OCI-LY3 (cell line): ENCODE data around the gene PRDM16.

Source experiments
- H2AFZ ChIP-seq: fragments of 200-600, 300-600 bp; shearing (Covaris generic); 2 replicates; pipeline ENCODE4 v1.6.0; 2014; ENCODE audit warnings: antibody characterized with exemption, low read depth, low read length
- H3K27ac ChIP-seq: fragments of 200-600, 300-600 bp; sonication (generic); 2 replicates; pipeline ENCODE4 v1.5.1; 2014; ENCODE audit warnings: mild to moderate bottlenecking, low read length, moderate library complexity, mixed read lengths
- H3K27me3 ChIP-seq: fragments of 200-600, 300-600 bp; sonication (generic); 2 replicates; pipeline ENCODE4 v1.6.1; 2014; ENCODE audit warnings: low read depth, low read length, mixed read lengths
- H3K36me3 ChIP-seq: fragments of 200-600, 300-600 bp; sonication (generic); replicated peaks from 2 replicates; pipeline ENCODE3; 2014; ENCODE audit warnings: low read depth, low read length, mixed read lengths
- H3K4me1 ChIP-seq: fragments of 300-600, 200-600 bp; sonication (generic); 2 replicates; pipeline ENCODE4 v1.6.1; 2014; ENCODE audit warnings: low read length, mixed read lengths
- H3K4me2 ChIP-seq: fragments of 200-600, 300-600 bp; sonication (generic); 2 replicates; pipeline ENCODE4 v1.6.1; 2014; ENCODE audit warnings: low read length, mixed read lengths
- H3K4me3 ChIP-seq: fragments of 300-600, 200-600 bp; sonication (generic); 2 replicates; pipeline ENCODE4 v1.5.1; 2014; ENCODE audit warnings: antibody characterized with exemption, mild to moderate bottlenecking, low read length, moderate library complexity
- H3K79me2 ChIP-seq: fragments of 300-600, 200-600 bp; shearing (Covaris generic); 2 replicates; pipeline ENCODE4 v1.6.1; 2014; ENCODE audit warnings: mild to moderate bottlenecking, low read length, mixed read lengths
- H3K9ac ChIP-seq: fragments of 300-600, 200-600 bp; shearing (Covaris generic); 2 replicates; pipeline ENCODE4 v1.6.0; 2014; ENCODE audit warnings: mild to moderate bottlenecking, low read length, moderate library complexity
- H3K9me3 ChIP-seq: fragments of 200-600, 300-600 bp; shearing (Covaris generic); 2 replicates; pipeline ENCODE4 v1.6.1; 2014; ENCODE audit warnings: low read length, mixed read lengths; ENCODE audit not compliant: insufficient read depth
- H4K20me1 ChIP-seq: fragments of 200-600, 300-600 bp; sonication (generic); 2 replicates; pipeline ENCODE4 v1.6.1; 2016; ENCODE audit warnings: low read length, mixed read lengths; ENCODE audit not compliant: insufficient read depth
- CTCF ChIP-seq: fragments of 200-600, 300-600 bp; sonication (generic); IDR thresholded peaks from 2 replicates; pipeline ENCODE4 v1.5.1; 2014; ENCODE audit warnings: antibody characterized with exemption, low read length, low read depth
- EZH2phosphoT487 ChIP-seq: fragments of 200-600 bp; shearing (Covaris generic); IDR thresholded peaks from 2 replicates; pipeline ENCODE4 v1.6.1; 2018; ENCODE audit warnings: antibody characterized with exemption, mixed run types, low read depth

Gene PRDM16

GRCh38 chr1:3251807-3252428 is 182.9 kb downstream of the PRDM16 start:
- Histone ChIP-seq H3K4me3 (no peak overlapping the region), H3K4me1 (no peaks in the 10 kb centered on the region), H3K27me3 (no peaks in the 10 kb centered on the region), H3K36me3 (no peaks in the 10 kb centered on the region), H4K20me1 (no peaks in the 10 kb centered on the region), H3K9ac (no peak overlapping the region), H3K27ac (no peak overlapping the region), H3K79me2 (no peaks in the 10 kb centered on the region), H3K9me3 (no peaks in the 10 kb centered on the region), H3K4me2 (no peak overlapping the region), H2AFZ (no peak overlapping the region)
- TF ChIP-seq EZH2phosphoT487 (no peak), CTCF (no peak)

- Histone ChIP-seq H4K20me1 (no peaks in the 10 kb centered on the region), H3K36me3 (no peaks in the 10 kb centered on the region), H3K4me2 (no peak overlapping the region), H3K9ac (no peak overlapping the region), H2AFZ (no peak overlapping the region), H3K4me3 (no peak overlapping the region), H3K9me3 (no peaks in the 10 kb centered on the region), H3K79me2 (no peaks in the 10 kb centered on the region), H3K27me3 (no peaks in the 10 kb centered on the region), H3K4me1 (no peaks in the 10 kb centered on the region), H3K27ac (no peak overlapping the region)
- TF ChIP-seq CTCF (no peak), EZH2phosphoT487 (no peak)
These were observed 186.7 kb downstream of the PRDM16 start for GRCh38 chr1:3255680-3256079.

GRCh38 chr1:3257788-3258187 is 188.8 kb downstream of the PRDM16 start:
- Histone ChIP-seq H3K4me1 (no peaks in the 10 kb centered on the region), H4K20me1 (no peaks in the 10 kb centered on the region), H3K27me3 (no peaks in the 10 kb centered on the region), H3K79me2 (no peaks in the 10 kb centered on the region), H3K9me3 (no peaks in the 10 kb centered on the region), H3K9ac (no peak overlapping the region), H3K36me3 (no peaks in the 10 kb centered on the region), H3K4me2 (no peak overlapping the region), H3K4me3 (no peak overlapping the region), H3K27ac (no peak overlapping the region), H2AFZ (no peak overlapping the region)
- TF ChIP-seq CTCF, result no peak
- no peak for TF ChIP-seq EZH2phosphoT487

GRCh38 chr1:3258386-3259003 is 189.5 kb downstream of the PRDM16 start:
- H3K9me3 ChIP-seq, result no peaks in the 10 kb centered on the region
- no peaks in the 10 kb centered on the region for H4K20me1 ChIP-seq
- H3K4me2 ChIP-seq, result no peak overlapping the region
- H3K79me2 ChIP-seq, result no peaks in the 10 kb centered on the region
- H3K27me3 ChIP-seq, result no peaks in the 10 kb centered on the region
- no peaks in the 10 kb centered on the region for H3K36me3 ChIP-seq
- no peak overlapping the region for H2AFZ ChIP-seq
- H3K27ac ChIP-seq, result no peak overlapping the region
- TF ChIP-seq EZH2phosphoT487, result no peak
- TF ChIP-seq CTCF, result no peak
- H3K4me3 ChIP-seq, result no peak overlapping the region
- H3K9ac ChIP-seq, result no peak overlapping the region
- H3K4me1 ChIP-seq, result no peaks in the 10 kb centered on the region
